ENCODE measurements around the gene ESYT2. TPM values are rescaled to one million over a fixed set of nuclear protein-coding genes. Genes with fewer than 3 reads are reported as not detected.

The ESYT2 gene
- total RNA-seq, 1 experiment from 2014 or later: 68.2 TPM

DNA sequence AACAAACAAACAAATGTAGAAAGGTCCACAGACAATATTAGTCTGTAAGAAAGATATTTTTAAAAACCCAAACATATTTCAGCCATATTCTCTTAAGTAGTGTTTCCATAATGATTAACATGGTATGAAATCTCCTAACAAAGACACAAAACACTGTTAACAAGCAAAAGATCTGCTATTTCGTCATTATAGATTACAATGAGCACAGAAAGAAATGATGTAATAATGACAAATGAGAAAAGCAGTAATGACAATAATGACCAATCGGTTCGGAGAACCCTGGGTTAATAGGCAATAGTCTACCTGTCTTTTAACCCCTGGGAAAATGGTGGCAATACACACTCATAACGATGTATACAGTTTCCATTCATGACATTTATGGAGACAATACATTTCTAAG, 85.2 kb downstream of the ESYT2 start:
- no peaks in the 10 kb centered on the region for H3K9me3 ChIP-seq (ENCODE audit: control insufficient read depth in 1 of 2, insufficient read depth in 1 of 2, low read depth in 1 of 2, low read length in 2 of 2)
- H4K20me1 ChIP-seq (ENCODE audit: insufficient read depth): no peaks in the 10 kb centered on the region
- RAD21 ChIA-PET (ENCODE audit: low non-redundant PET in 1 of 2, low total read pairs in 2 of 2, uncharacterized antibody in 2 of 2, unreplicated experiment in 2 of 2): no interaction called here
- H3K79me2 ChIP-seq (ENCODE audit: insufficient read depth, low read length): no peaks in the 10 kb centered on the region; the same call in 1 of the 2 replicates
- no peaks in the 10 kb centered on the region for H3K4me1 ChIP-seq (ENCODE audit: control insufficient read depth in 1 of 2, insufficient read depth in 2 of 2, low read length in 2 of 2)
- H3K27ac ChIP-seq (ENCODE audit: low read depth, low read length): no peak overlapping the region
- no peak overlapping the region for H3K9ac ChIP-seq (ENCODE audit: low read length)
- H2AFZ ChIP-seq (ENCODE audit: low read depth, low read length, poor library complexity, severe bottlenecking): no peak overlapping the region
- POLR2A ChIA-PET: no interaction called here
- no peaks in the 10 kb centered on the region for H3K9me2 ChIP-seq (ENCODE audit: insufficient read depth)
- CTCF ChIA-PET: no interaction called here
- no TSS peak for BruUV-seq (replicated peaks)
- DNase-seq (ENCODE audit: low read depth, low spot score) (no peak), ATAC-seq (no peak)
- H3K4me3 ChIP-seq (replicated peaks in 1 of 2; ENCODE audit: low read depth in 1 of 2, low read length in 2 of 2): no peak overlapping the region
- peaks cover 25 to 42% of the 10 kb centered on the region in 2 experiments for H3K36me3 ChIP-seq (ENCODE audit: control insufficient read depth in 1 of 2, insufficient read depth in 2 of 2, low read length in 2 of 2)
- intact Hi-C loops (cut with micrococcal nuclease): no loop called here
- TF ChIP-seq FOSL1 (IDR thresholded peaks at IDR 0.05; ENCODE audit: low read depth) (no peak), EGR1 (IDR thresholded peaks at IDR 0.05; ENCODE audit: low read depth) (no peak), SIN3A (IDR thresholded peaks at IDR 0.05; ENCODE audit: low read depth) (no peak), ZNF274 (IDR thresholded peaks at IDR 0.05; ENCODE audit: low read depth, low read length) (no peak)
- H3K4me2 ChIP-seq (ENCODE audit: low read length): no peak overlapping the region
- H3K27me3 ChIP-seq (ENCODE audit: insufficient read depth, low read length): no peaks in the 10 kb centered on the region

DNA sequence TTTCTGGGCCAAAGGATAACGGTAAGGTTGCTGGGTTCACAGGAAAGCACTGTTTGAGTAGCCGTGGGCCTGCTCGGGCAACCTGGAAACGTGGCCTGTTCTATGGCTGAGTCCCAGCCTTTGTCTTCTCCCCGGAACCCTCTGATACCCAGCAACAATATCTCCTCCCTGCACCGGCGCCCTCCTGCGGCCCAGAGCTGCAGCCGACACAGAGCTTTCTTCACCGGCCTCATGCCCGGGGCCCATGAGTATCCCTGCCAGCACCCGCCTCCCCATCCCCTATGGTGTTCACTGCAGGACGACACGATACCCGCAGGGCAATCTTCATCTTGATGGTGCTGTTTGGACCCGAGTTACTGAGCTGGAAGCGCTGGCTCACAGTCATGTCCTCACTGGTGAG, 86.1 kb downstream of the ESYT2 start:
- no peak for DNase-seq (ENCODE audit: low read depth, low spot score)
- Histone ChIP-seq H2AFZ (ENCODE audit: low read depth, low read length, poor library complexity, severe bottlenecking) (no peak overlapping the region), H4K20me1 (ENCODE audit: insufficient read depth) (no peaks in the 10 kb centered on the region), H3K27ac (ENCODE audit: low read depth, low read length) (no peak overlapping the region), H3K9me3 (ENCODE audit: control insufficient read depth in 1 of 2, insufficient read depth in 1 of 2, low read depth in 1 of 2, low read length in 2 of 2) (no peaks in the 10 kb centered on the region), H3K27me3 (ENCODE audit: insufficient read depth, low read length) (no peaks in the 10 kb centered on the region), H3K36me3 (ENCODE audit: control insufficient read depth in 1 of 2, insufficient read depth in 2 of 2, low read length in 2 of 2) (peaks cover 22 to 42% of the 10 kb centered on the region in 2 experiments), H3K4me3 (replicated peaks in 1 of 2; ENCODE audit: low read depth in 1 of 2, low read length in 2 of 2) (no peak overlapping the region), H3K9ac (ENCODE audit: low read length) (no peak overlapping the region), H3K4me1 (ENCODE audit: control insufficient read depth in 1 of 2, insufficient read depth in 2 of 2, low read length in 2 of 2) (no peaks in the 10 kb centered on the region), H3K4me2 (ENCODE audit: low read length) (no peak overlapping the region), H3K9me2 (ENCODE audit: insufficient read depth) (no peaks in the 10 kb centered on the region), H3K79me2 (ENCODE audit: insufficient read depth, low read length) (no peaks in the 10 kb centered on the region; the same call in 1 of the 2 replicates)
- intact Hi-C loops (cut with micrococcal nuclease): no loop called here
- CTCF ChIA-PET: no interaction called here
- ATAC-seq: no peak
- TF ChIP-seq POLR2A (IDR thresholded peaks at IDR 0.05; ENCODE audit: borderline replicate concordance, extremely low read depth, insufficient read depth, insufficient read length) (no peak), ELF1 (IDR thresholded peaks at IDR 0.05; ENCODE audit: borderline replicate concordance, low read depth) (no peak), CEBPB (IDR thresholded peaks at IDR 0.05; ENCODE audit: low read depth) (no peak), TCF7L2 (IDR thresholded peaks at IDR 0.05; ENCODE audit: borderline replicate concordance, extremely low read depth, insufficient read depth, insufficient read length) (no peak), EZH2phosphoT487 (IDR thresholded peaks at IDR 0.05; ENCODE audit: borderline replicate concordance) (no peak), POLR2AphosphoS5 (IDR thresholded peaks at IDR 0.05; ENCODE audit: low read depth, low read length) (no peak), SP1 (IDR thresholded peaks at IDR 0.05; ENCODE audit: low read depth) (no peak), EZH2 (IDR thresholded peaks at IDR 0.05) (no peak), JUND (IDR thresholded peaks at IDR 0.05) (no peak), CBX3 (IDR thresholded peaks at IDR 0.05; ENCODE audit: low read depth) (no peak), YY1 (IDR thresholded peaks at IDR 0.05; ENCODE audit: extremely low read depth, insufficient replicate concordance, low read depth, low read length) (no peak), ZBTB33 (IDR thresholded peaks at IDR 0.05; ENCODE audit: extremely low read depth, insufficient replicate concordance, low read length) (no peak)
- TF ChIP-seq, protein P1, sequence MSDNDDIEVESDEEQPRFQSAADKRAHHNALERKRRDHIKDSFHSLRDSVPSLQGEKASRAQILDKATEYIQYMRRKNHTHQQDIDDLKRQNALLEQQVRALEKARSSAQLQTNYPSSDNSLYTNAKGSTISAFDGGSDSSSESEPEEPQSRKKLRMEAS (IDR thresholded peaks at IDR 0.05): no peak
- TF ChIP-seq, protein P2, sequence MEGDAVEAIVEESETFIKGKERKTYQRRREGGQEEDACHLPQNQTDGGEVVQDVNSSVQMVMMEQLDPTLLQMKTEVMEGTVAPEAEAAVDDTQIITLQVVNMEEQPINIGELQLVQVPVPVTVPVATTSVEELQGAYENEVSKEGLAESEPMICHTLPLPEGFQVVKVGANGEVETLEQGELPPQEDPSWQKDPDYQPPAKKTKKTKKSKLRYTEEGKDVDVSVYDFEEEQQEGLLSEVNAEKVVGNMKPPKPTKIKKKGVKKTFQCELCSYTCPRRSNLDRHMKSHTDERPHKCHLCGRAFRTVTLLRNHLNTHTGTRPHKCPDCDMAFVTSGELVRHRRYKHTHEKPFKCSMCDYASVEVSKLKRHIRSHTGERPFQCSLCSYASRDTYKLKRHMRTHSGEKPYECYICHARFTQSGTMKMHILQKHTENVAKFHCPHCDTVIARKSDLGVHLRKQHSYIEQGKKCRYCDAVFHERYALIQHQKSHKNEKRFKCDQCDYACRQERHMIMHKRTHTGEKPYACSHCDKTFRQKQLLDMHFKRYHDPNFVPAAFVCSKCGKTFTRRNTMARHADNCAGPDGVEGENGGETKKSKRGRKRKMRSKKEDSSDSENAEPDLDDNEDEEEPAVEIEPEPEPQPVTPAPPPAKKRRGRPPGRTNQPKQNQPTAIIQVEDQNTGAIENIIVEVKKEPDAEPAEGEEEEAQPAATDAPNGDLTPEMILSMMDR (IDR thresholded peaks at IDR 0.05 in 2 of 3, conservative IDR thresholded peaks at IDR 0.05 in 1 of 3; ENCODE audit: borderline replicate concordance in 1 of 3, insufficient read depth in 1 of 3, low read depth in 2 of 3, low read length in 2 of 3): no peak
- POLR2A ChIA-PET: interaction anchor here (0.6 kb wide), 1 partner anchor 17 kb away, joined by 3 read pairs; no protein-coding TSS in a partner anchor
- BruUV-seq (replicated peaks): no TSS peak
- RAD21 ChIA-PET (ENCODE audit: low non-redundant PET in 1 of 2, low total read pairs in 2 of 2, uncharacterized antibody in 2 of 2, unreplicated experiment in 2 of 2): no interaction called here

Data from HCT116 (cell line).